IMR-90 (cell line): Measurements from ENCODE around the gene SYNE1. TPM values are rescaled to one million over a fixed set of nuclear protein-coding genes. Genes with fewer than 3 reads are reported as not detected.

Source experiments
- ATAC-seq: fragments of 200-7000 bp; cut with Tn5 transposase; 2 replicates; pipeline ENCODE4 v1.9.1; 2020; ENCODE audit warnings: low read depth, mild to moderate bottlenecking, moderate library complexity
- BruUV-seq: library from RNA; stranded (reverse); fragments of 400-500 nt; replicated peaks from 2 replicates; lab custom pipeline; 2021; lab: Mats Ljungman, UMichigan
- CTCF ChIA-PET: fragments of 300-600 bp; formaldehyde crosslinking; extraction: SDS; loops from one replicate; lab custom pipeline; 2021; ENCODE audit warnings: antibody characterized with exemption; lab: Yijun Ruan, JAX
- POLR2A ChIA-PET: fragments of 300-600 bp; sonication (Branson Sonifier 250); formaldehyde crosslinking; loops from one replicate; lab custom pipeline; 2022; ENCODE audit warnings: antibody characterized with exemption; ENCODE audit not compliant: unreplicated experiment; lab: Charles Lee
- DNase-seq: peaks from one replicate; pipeline ENCODE4 v3.0.0; 2013
- H2AFZ ChIP-seq: replicated peaks from 2 replicates; pipeline ENCODE3; 2013; ENCODE audit warnings: low read length, mild to moderate bottlenecking; ENCODE audit not compliant: poor library complexity
- H2AK5ac ChIP-seq: 2 replicates; pipeline ENCODE4 v1.6.1; 2013; ENCODE audit warnings: low read depth, low read length, inconsistent platforms
- H2AK9ac ChIP-seq: replicated peaks from 2 replicates; pipeline ENCODE3; 2013; ENCODE audit warnings: mild to moderate bottlenecking, low read depth, low read length, moderate library complexity; ENCODE audit not compliant: poor library complexity
- H2BK120ac ChIP-seq: 2 replicates; pipeline ENCODE4 v1.6.1; 2013; ENCODE audit warnings: low read depth, low read length, inconsistent platforms
- H2BK15ac ChIP-seq: 3 replicates; pipeline ENCODE4 v1.6.1; 2013; ENCODE audit warnings: low read depth, low read length, inconsistent platforms
- H2BK20ac ChIP-seq: 2 replicates; pipeline ENCODE4 v1.6.1; 2013; ENCODE audit warnings: low read depth, mild to moderate bottlenecking, inconsistent platforms, low read length, moderate library complexity
- H2BK5ac ChIP-seq: 2 replicates; pipeline ENCODE4 v1.6.1; 2013; ENCODE audit warnings: mild to moderate bottlenecking, low read depth, low read length, inconsistent platforms; ENCODE audit not compliant: poor library complexity, severe bottlenecking
- H3K14ac ChIP-seq: replicated peaks from 2 replicates; pipeline ENCODE4 v1.6.1; 2013; ENCODE audit warnings: low read depth, low read length, inconsistent platforms
- H3K18ac ChIP-seq: 2 replicates; pipeline ENCODE4 v1.6.1; 2013; ENCODE audit warnings: low read depth, low read length, control low read depth
- H3K23ac ChIP-seq: 2 replicates; pipeline ENCODE4 v1.6.1; 2013; ENCODE audit warnings: low read depth, low read length, inconsistent platforms
- H3K27ac ChIP-seq: 2 replicates; pipeline ENCODE4 v1.5.1; 2013; ENCODE audit warnings: mild to moderate bottlenecking, control low read depth, low read length; ENCODE audit not compliant: insufficient read depth
- H3K27me3 ChIP-seq: 2 replicates; pipeline ENCODE4 v1.6.1; 2013; ENCODE audit warnings: low read length; ENCODE audit not compliant: control insufficient read depth, insufficient read depth
- H3K36me3 ChIP-seq: 2 replicates; pipeline ENCODE4 v1.6.1; 2013; ENCODE audit warnings: low read length, mixed read lengths; ENCODE audit not compliant: control insufficient read depth, insufficient read depth
- H3K4ac ChIP-seq: 2 replicates; pipeline ENCODE4 v1.6.1; 2013; ENCODE audit warnings: low read depth, low read length, inconsistent platforms
- H3K4me1 ChIP-seq: 2 replicates; pipeline ENCODE4 v1.6.1; 2013; ENCODE audit warnings: low read length, mixed read lengths; ENCODE audit not compliant: control insufficient read depth, insufficient read depth
- H3K4me2 ChIP-seq: 2 replicates; pipeline ENCODE4 v1.6.1; 2013; ENCODE audit warnings: low read depth, mild to moderate bottlenecking, control low read depth, low read length, moderate library complexity
- H3K4me3 ChIP-seq: 2 replicates; pipeline ENCODE4 v1.5.1; 2013; ENCODE audit warnings: low read depth, mild to moderate bottlenecking, control low read depth, low read length, moderate library complexity; ENCODE audit not compliant: insufficient read depth
- H3K56ac ChIP-seq: 2 replicates; pipeline ENCODE4 v1.6.1; 2013; ENCODE audit warnings: low read length, inconsistent platforms; ENCODE audit not compliant: insufficient read depth; ENCODE audit errors: extremely low read depth
- H3K79me1 ChIP-seq, 2 experiments: 2 replicates each; pipeline ENCODE4 v1.6.1; 2013; ENCODE audit warnings: low read length in 2 of 2, inconsistent platforms in 1 of 2, low read depth in 1 of 2
- H3K9ac ChIP-seq: 2 replicates; pipeline ENCODE4 v1.6.1; 2013; ENCODE audit warnings: low read depth, low read length, control low read depth
- H3K9me1 ChIP-seq: 2 replicates; pipeline ENCODE4 v1.6.1; 2013; ENCODE audit warnings: low read length, inconsistent platforms; ENCODE audit not compliant: insufficient read depth
- H3K9me3 ChIP-seq: 2 replicates; pipeline ENCODE4 v1.6.1; 2013; ENCODE audit warnings: low read length; ENCODE audit not compliant: control insufficient read depth, insufficient read depth
- H4K20me1 ChIP-seq: 2 replicates; pipeline ENCODE4 v1.6.1; 2013; ENCODE audit warnings: low read length, inconsistent platforms; ENCODE audit not compliant: insufficient read depth
- H4K5ac ChIP-seq: 2 replicates; pipeline ENCODE4 v1.6.1; 2013; ENCODE audit warnings: mild to moderate bottlenecking, low read depth, low read length, control low read depth
- H4K8ac ChIP-seq, 2 experiments: 2 replicates each; pipeline ENCODE4 v1.6.1; 2013; ENCODE audit warnings: low read depth in 2 of 2, low read length in 2 of 2, control low read depth in 1 of 2, inconsistent platforms in 1 of 2
- H4K91ac ChIP-seq: 2 replicates; pipeline ENCODE4 v1.6.1; 2013; ENCODE audit warnings: low read depth, low read length, inconsistent platforms; ENCODE audit not compliant: insufficient read depth
- CEBPB ChIP-seq: IDR thresholded peaks from 2 replicates; pipeline ENCODE4 v1.6.1; 2012; ENCODE audit warnings: low read depth, low read length, improper control_type of control experiment
- CHD1 ChIP-seq: IDR thresholded peaks from 2 replicates; pipeline ENCODE4 v1.6.1; 2012; ENCODE audit warnings: low read depth, low read length, improper control_type of control experiment
- CTCF ChIP-seq: conservative IDR thresholded peaks from 2 replicates; pipeline ENCODE4 v1.5.1; 2012; ENCODE audit warnings: mild to moderate bottlenecking, low read depth, low read length, improper control_type of control experiment
- ELK1 ChIP-seq: fragments of 150-350 bp; IDR thresholded peaks from 2 replicates; pipeline ENCODE4 v1.6.1; 2016; ENCODE audit warnings: low read depth, mild to moderate bottlenecking, low read length, moderate library complexity, borderline replicate concordance
- FOS ChIP-seq: fragments of 150-350 bp; IDR thresholded peaks from 2 replicates; pipeline ENCODE4 v1.6.1; 2016; ENCODE audit warnings: low read depth, low read length
- MAFK ChIP-seq: IDR thresholded peaks from 2 replicates; pipeline ENCODE4 v1.6.1; 2012; ENCODE audit warnings: low read depth, low read length, improper control_type of control experiment
- MAZ ChIP-seq: IDR thresholded peaks from 2 replicates; pipeline ENCODE4 v1.6.1; 2012; ENCODE audit warnings: low read depth, mild to moderate bottlenecking, low read length, improper control_type of control experiment, moderate library complexity, borderline replicate concordance
- MXI1 ChIP-seq: IDR thresholded peaks from 2 replicates; pipeline ENCODE4 v1.6.1; 2012; ENCODE audit warnings: low read depth, mild to moderate bottlenecking, low read length, moderate library complexity, borderline replicate concordance
- NFE2L2 ChIP-seq: fragments of 150-350 bp; IDR thresholded peaks from 2 replicates; pipeline ENCODE4 v1.6.1; 2016; ENCODE audit warnings: low read depth, mild to moderate bottlenecking, low read length
- POLR2A ChIP-seq: IDR thresholded peaks from 2 replicates; pipeline ENCODE4 v1.6.1; 2012; ENCODE audit warnings: mild to moderate bottlenecking, low read depth, low read length
- RAD21 ChIP-seq: IDR thresholded peaks from 2 replicates; pipeline ENCODE4 v1.6.1; 2012; ENCODE audit warnings: low read length, improper control_type of control experiment
- RCOR1 ChIP-seq: IDR thresholded peaks from 2 replicates; pipeline ENCODE4 v1.6.1; 2012; ENCODE audit warnings: mild to moderate bottlenecking, low read length, improper control_type of control experiment; ENCODE audit not compliant: insufficient replicate concordance
- RFX5 ChIP-seq: IDR thresholded peaks from 2 replicates; pipeline ENCODE4 v1.8.0; 2012; ENCODE audit warnings: low read depth, mild to moderate bottlenecking, low read length, moderate library complexity
- USF2 ChIP-seq: fragments of 150-350 bp; IDR thresholded peaks from 2 replicates; pipeline ENCODE4 v1.6.1; 2017; ENCODE audit warnings: mild to moderate bottlenecking, antibody characterized with exemption, low read length, low read depth
- WGBS, 2 experiments: methylation state at CpG; one replicate each; pipeline versions ENCODE4 v1.1.5 to v1.1.7; 2013; ENCODE audit warnings: missing lambda C conversion rate in 2 of 2; ENCODE audit not compliant: insufficient read length in 1 of 2; ENCODE audit errors: extremely low coverage in 2 of 2; 5-methylcytosine and 5-hydroxymethylcytosine counted together
- dilution Hi-C: fragments of 300-500 bp; cut with HindIII; formaldehyde crosslinking; loops from one replicate; pipeline ENCODE4 v1.14.3; 2018; ENCODE audit warnings: low sequenced_read_pairs; ENCODE audit not compliant: unreplicated experiment
- in situ Hi-C: fragments of 300-500 bp; cut with MboI; formaldehyde crosslinking; loops from 3 replicates; pipeline ENCODE4 v1.14.3; 2019; ENCODE audit warnings: low sequenced_read_pairs, inconsistent platforms, mixed read lengths
- intact Hi-C: fragments of 100-400 bp; cut with micrococcal nuclease; formaldehyde crosslinking; loops from 2 replicates; pipeline ENCODE4 v1.10.0; 2022
- polyA plus RNA-seq, 3 experiments: library from polyadenylated mRNA; depleted of rRNA; stranded (reverse); fragments of >200 nt; gene quantifications; 2 replicates each; pipeline ENCODE4 v1.2.3, GENCODE V29; 2012; ENCODE audit warnings: low replicate concordance in 1 of 3
- total RNA-seq: library from RNA; depleted of rRNA; stranded (reverse); fragments of >200 nt; gene quantifications from 2 replicates; pipeline ENCODE4 v1.2.3, GENCODE V29; 2012

The SYNE1 gene
- total and polyA plus RNA-seq, 2 of the 4 experiments (the other 2 are of a cell fraction) = 34.1 to 159 TPM

GRCh38 chr6:152305672-152306071 is 331.5 kb downstream of the SYNE1 start:
- POLR2A ChIA-PET = no interaction called here
- Histone ChIP-seq H2AK9ac (no peak overlapping the region), H3K27ac (no peak overlapping the region; the same call in 1 of the 2 replicates), H3K4me1 (peaks cover 2% of the 10 kb centered on the region; the same call in 1 of the 2 replicates), H2AFZ (no peak overlapping the region), H3K4me3 (no peak overlapping the region), H3K36me3 (peaks cover 22% of the 10 kb centered on the region), H3K9me1 (0 out of 2 replicates have a peak, but pooled peaks cover 3% of the 10 kb centered on the region), H3K9ac (no peak overlapping the region), H3K9me3 (no peaks in the 10 kb centered on the region), H3K14ac (no peak overlapping the region), H2BK120ac (no peak overlapping the region), H4K5ac (no peak overlapping the region), H2BK15ac (no peak overlapping the region), H4K20me1 (peaks cover 3% of the 10 kb centered on the region), H4K8ac (no peak overlapping the region), H3K79me1 (peaks cover under 1 to 5% of the 10 kb centered on the region in 2 experiments; a peak in 2 of 4 replicates), H2BK20ac (no peak overlapping the region), H2BK5ac (no peak overlapping the region), H3K4me2 (no peak overlapping the region), H3K27me3 (no peaks in the 10 kb centered on the region), H2AK5ac (no peak overlapping the region), H3K23ac (no peak overlapping the region), H3K4ac (no peak overlapping the region), H4K91ac (no peak overlapping the region), H3K56ac (no peak overlapping the region), H3K18ac (no peak overlapping the region)
- in situ Hi-C loops (no loop called here), dilution Hi-C loops (no loop called here), intact Hi-C loops (loop anchor here (10.0 kb wide), 1 partner anchor 369 kb away; no protein-coding TSS in a partner anchor)
- peak; percentile 24 for DNase-seq
- CTCF ChIA-PET = no interaction called here
- no TSS peak for BruUV-seq
- TF ChIP-seq RFX5 (no peak), FOS (no peak), MAFK (no peak), MXI1 (no peak), POLR2A (no peak), CHD1 (no peak), MAZ (no peak), ELK1 (no peak), NFE2L2 (no peak), RAD21 (no peak), CTCF (no peak), USF2 (no peak), RCOR1 (no peak), CEBPB (no peak)
- WGBS, 2 experiments = no CpG with 5 or more reads among the region's 1 CpG
- ATAC-seq = peak; percentile 3; the same call in 1 of the 2 replicates
